ENCODE data around the gene ZP2.

- TF ChIP-seq CBX8 (IDR thresholded peaks at IDR 0.05; ENCODE audit: borderline replicate concordance, extremely low read depth, low read depth, low read length, poor library complexity, severe bottlenecking) (no peak), PHF20 (IDR thresholded peaks at IDR 0.05; ENCODE audit: partially characterized antibody) (peak; percentile 52), ZFX (CRISPR knock-in tag; IDR thresholded peaks at IDR 0.05) (peak; percentile 29; the same call in 1 of the 2 replicates), ZNF324 (CRISPR knock-in tag; IDR thresholded peaks at IDR 0.05) (no peak), KDM4B (IDR thresholded peaks at IDR 0.05; ENCODE audit: borderline replicate concordance in 2 of 2, low read depth in 1 of 2) (no peak), TEAD4 (IDR thresholded peaks at IDR 0.05; ENCODE audit: low read length) (no peak), TEAD4 (CRISPR knock-in tag; IDR thresholded peaks at IDR 0.05; ENCODE audit: borderline replicate concordance) (no peak), PKNOX1 (IDR thresholded peaks at IDR 0.05) (no peak), SMAD1 (IDR thresholded peaks at IDR 0.05; ENCODE audit: low read depth, low read length, partially characterized antibody) (no peak), NRF1 (conservative IDR thresholded peaks at IDR 0.05 in 1 of 2, IDR thresholded peaks at IDR 0.05 in 1 of 2) (peak; percentile 12 to 27; a peak in 1 of 4 replicates)
These were observed 52.9 kb downstream of the ZP2 start, which contains the start of gene LDAF1 for GRCh38 chr16:21158208-21159110.
